ENCODE measurements around the gene CDT1.

The CDT1 gene

GRCh38 chr16:88851616-88852015 is 48.0 kb downstream of the CDT1 start:
- DNase-seq (ENCODE audit: extremely low spot score, insufficient read length, low read depth): no peak
- no peak for FAIRE-seq

- DNase-seq (ENCODE audit: extremely low spot score, insufficient read length, low read depth): no peak
- FAIRE-seq: no peak
Measured at GRCh38 chr16:88853325-88853941, 49.8 kb downstream of the CDT1 start.

- DNase-seq (ENCODE audit: extremely low spot score, insufficient read length, low read depth) (no peak), FAIRE-seq (no peak)
Measured at GRCh38 chr16:88854306-88855111, 50.9 kb downstream of the CDT1 start.

- no peak for DNase-seq (ENCODE audit: extremely low spot score, insufficient read length, low read depth)
Measured at GRCh38 chr16:88855176-88855575, 51.6 kb downstream of the CDT1 start.

GRCh38 chr16:88855736-88856121 is 52.1 kb downstream of the CDT1 start:
- FAIRE-seq: no peak
- no peak for DNase-seq (ENCODE audit: extremely low spot score, insufficient read length, low read depth)

More at GRCh38 chr16:88855176-88855575, 51.6 kb downstream of the CDT1 start:
- FAIRE-seq: no peak

- FAIRE-seq (no peak), DNase-seq (ENCODE audit: extremely low spot score, insufficient read length, low read depth) (no peak)
Measured at GRCh38 chr16:88856122-88856827, 52.7 kb downstream of the CDT1 start.

GRCh38 chr16:88856828-88857727 is 53.5 kb downstream of the CDT1 start, which contains the start of the genes GALNS and TRAPPC2L:
TSS of gene GALNS (minus strand) at chr16:88856947. CDS start at chr16:88856877, 70 bp downstream.
TSS of gene TRAPPC2L (plus strand) at chr16:88857127. CDS start at chr16:88857151, 24 bp downstream.
- peak; percentile 100 for DNase-seq (ENCODE audit: extremely low spot score, insufficient read length, low read depth)

GRCh38 chr16:88857728-88858339 is 54.2 kb downstream of the CDT1 start:
- peak; percentile 93 for FAIRE-seq
- peak; percentile 69 for DNase-seq (ENCODE audit: extremely low spot score, insufficient read length, low read depth)

More at GRCh38 chr16:88856828-88857727, 53.5 kb downstream of the CDT1 start, which contains the start of the genes GALNS and TRAPPC2L:
- peak; percentile 97 for FAIRE-seq
